ENCODE data around the gene INIP. TPM values are rescaled to one million over a fixed set of nuclear protein-coding genes. Genes with fewer than 3 reads are reported as not detected.

Gene INIP
- total and polyA plus RNA-seq, 9 of the 15 experiments (the other 6 are each of a cell fraction or from before 2014, with no cell fraction given) = 11.9 to 87.9 (median 37.3) TPM

DNA sequence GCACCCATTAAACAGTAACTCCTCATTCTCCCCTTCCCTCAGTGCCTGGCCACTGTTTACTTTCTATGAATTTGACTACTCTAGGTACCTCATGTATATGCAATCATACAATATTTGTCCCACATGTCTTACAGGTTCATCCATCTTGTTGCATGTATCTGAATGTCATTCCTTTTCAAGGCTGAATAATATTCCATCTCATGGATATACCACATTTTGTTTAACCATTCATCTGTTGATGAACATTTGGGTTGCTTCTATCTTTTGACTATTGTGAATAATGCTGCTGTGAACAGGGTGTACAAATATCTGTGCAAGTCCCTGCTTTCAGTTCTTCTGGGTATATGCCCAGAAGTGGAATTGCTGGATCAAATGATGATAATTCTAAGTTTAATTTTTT, 40.9 kb downstream of the INIP start (continued):
- no peak for TF ChIP-seq AFF4 (CRISPR knock-in tag; IDR thresholded peaks at IDR 0.05)
- no peak for TF ChIP-seq ZBTB40 (IDR thresholded peaks at IDR 0.05)
- TF ChIP-seq ZBTB40 (CRISPR knock-in tag; IDR thresholded peaks at IDR 0.05) = no peak
- peak in 1 of 2 experiments; percentile 79; a peak in 2 of 3 replicates for TF ChIP-seq CBX3 (IDR thresholded peaks at IDR 0.05; ENCODE audit: borderline replicate concordance in 1 of 2, low read length in 2 of 2)
- no peak for TF ChIP-seq XRCC3 (IDR thresholded peaks at IDR 0.05)
- TF ChIP-seq THRAP3 (IDR thresholded peaks at IDR 0.05; ENCODE audit: borderline replicate concordance) = no peak
- TF ChIP-seq STAT5A (IDR thresholded peaks at IDR 0.05; ENCODE audit: borderline replicate concordance, low read length) = no peak
- TF ChIP-seq, protein P1, sequence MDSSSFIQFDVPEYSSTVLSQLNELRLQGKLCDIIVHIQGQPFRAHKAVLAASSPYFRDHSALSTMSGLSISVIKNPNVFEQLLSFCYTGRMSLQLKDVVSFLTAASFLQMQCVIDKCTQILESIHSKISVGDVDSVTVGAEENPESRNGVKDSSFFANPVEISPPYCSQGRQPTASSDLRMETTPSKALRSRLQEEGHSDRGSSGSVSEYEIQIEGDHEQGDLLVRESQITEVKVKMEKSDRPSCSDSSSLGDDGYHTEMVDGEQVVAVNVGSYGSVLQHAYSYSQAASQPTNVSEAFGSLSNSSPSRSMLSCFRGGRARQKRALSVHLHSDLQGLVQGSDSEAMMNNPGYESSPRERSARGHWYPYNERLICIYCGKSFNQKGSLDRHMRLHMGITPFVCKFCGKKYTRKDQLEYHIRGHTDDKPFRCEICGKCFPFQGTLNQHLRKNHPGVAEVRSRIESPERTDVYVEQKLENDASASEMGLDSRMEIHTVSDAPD (CRISPR knock-in tag; IDR thresholded peaks at IDR 0.05) = no peak
